ENCODE measurements around the gene DYRK2.
"Not testable (repeated sequence)": the region's sequence is repeated elsewhere in the genome, so short reads cannot be mapped to it uniquely, and the experiment has no call there.

The DYRK2 gene

DNA sequence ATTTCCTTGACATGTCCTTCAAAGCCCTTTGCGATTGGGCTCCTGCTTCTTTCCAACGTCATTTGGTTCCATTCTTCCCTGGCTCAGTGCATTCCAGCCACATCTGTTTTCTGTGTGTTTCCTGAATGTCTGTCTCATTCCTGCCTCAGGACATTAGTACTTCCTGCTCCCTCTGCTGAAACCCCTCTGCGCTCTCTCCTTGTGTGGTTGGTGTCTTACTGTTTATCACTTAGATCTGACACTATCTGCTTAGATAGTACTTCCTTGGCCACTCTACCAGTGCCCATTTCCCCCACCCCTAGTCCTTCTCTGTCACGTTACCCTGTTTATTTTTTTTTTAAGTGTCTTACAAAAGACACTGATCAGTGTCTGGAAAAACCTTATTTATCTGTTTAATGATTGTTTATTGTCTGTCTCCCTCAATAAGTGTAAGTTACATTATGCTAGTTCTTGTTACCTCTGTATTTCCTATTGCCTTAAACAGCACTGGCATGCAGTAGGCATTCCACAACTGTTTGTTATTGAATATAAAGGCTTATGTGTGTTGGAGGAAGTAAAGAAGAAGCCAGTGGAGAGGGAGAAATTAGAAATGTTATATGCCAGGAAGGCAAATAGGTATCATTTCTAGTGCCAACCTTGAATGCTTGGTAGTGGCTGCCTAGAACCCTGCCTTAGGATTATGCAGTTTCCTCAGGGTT is 21.5 kb downstream of the DYRK2 start:
- no peak for DNase-seq (ENCODE audit: low read depth in 1 of 2, low spot score in 1 of 2)

DNA sequence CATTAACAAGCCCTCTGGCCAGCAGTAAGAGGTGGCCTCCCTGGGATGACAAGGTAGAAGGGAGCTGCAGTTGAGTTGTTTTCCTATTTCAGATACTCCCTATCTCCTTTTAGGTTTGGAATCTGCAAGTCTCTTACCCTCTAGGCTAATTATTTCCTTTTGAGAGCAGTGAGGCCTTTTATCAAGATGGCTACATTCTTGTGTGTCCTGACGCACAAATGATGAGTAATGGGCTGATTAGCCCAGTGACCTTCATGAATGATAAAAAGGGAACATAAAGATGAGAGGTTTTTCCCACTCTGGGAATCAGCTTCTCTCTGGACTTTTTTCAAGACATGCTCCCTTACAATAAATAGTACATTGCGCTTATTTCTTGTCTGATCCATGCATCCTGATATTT is 22.9 kb downstream of the DYRK2 start:
- no peak for DNase-seq (ENCODE audit: low read depth in 1 of 2, low spot score in 1 of 2)

DNA sequence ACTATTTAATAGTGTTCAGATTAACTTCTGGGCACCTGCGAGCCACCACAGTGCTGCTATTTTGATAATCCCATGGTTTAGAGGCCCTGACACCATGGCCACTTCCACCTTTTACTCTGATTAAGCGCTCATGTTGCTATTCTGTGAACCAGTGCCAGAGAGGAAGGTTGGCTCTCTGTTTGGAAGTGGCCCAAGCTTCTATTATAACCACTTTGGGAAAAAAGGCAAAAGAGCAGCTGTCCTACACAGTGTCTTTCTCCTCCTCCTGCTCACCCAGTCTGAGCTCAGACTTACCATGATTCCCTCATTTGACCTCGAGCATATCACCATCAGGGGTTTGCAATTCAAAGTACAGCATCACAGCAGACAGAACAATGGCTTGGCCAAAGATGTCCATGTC is 23.3 kb downstream of the DYRK2 start:
- DNase-seq (ENCODE audit: low read depth in 1 of 2, low spot score in 1 of 2): no peak

- DNase-seq (ENCODE audit: low read depth in 1 of 2, low spot score in 1 of 2): not testable (repeated sequence)
These were observed 24.0 kb downstream of the DYRK2 start for GRCh38 chr12:67672507-67672906.

GRCh38 chr12:67673509-67673908 is 25.0 kb downstream of the DYRK2 start:
- not testable (repeated sequence) for DNase-seq (ENCODE audit: low read depth in 1 of 2, low spot score in 1 of 2)

DNA sequence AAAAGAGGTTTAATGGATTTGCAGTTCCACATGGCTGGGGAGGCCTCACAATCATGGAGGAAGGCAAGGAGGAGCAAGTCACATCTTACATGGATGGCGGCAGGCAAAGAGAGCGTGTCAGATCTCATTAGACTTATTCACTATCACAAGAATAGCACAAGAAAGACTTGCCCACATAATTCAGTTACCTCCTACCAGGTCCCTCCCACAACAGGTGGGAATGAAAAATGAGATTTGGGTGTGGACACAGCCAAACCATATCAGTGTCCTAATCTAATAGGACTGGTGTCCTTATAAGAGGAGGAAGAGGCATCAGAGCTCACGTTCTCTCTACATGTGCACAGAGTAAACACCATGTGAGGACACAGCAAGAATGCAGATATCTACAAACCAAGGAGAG is 25.9 kb downstream of the DYRK2 start:
- no peak for DNase-seq (ENCODE audit: low read depth in 1 of 2, low spot score in 1 of 2)

DNA sequence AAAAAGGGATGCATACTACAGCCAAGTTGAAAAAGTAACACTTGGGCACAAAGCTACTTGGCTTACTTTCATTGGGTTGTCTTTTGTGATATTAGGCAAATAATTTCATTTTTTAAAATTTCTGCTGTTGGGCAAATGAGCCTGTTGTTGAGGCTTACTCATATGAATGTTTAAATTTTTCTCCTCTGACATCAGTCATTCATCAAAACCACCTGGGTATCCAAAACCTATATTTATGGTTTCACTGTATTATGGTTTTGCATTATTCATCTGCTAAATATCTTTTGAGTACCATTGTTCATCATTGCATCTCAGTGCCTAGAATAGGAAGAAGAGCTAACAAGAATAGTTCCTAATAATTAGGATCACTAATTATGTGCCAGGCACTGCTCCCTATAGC is 28.1 kb downstream of the DYRK2 start:
- DNase-seq (ENCODE audit: low read depth in 1 of 2, low spot score in 1 of 2): no peak

DNA sequence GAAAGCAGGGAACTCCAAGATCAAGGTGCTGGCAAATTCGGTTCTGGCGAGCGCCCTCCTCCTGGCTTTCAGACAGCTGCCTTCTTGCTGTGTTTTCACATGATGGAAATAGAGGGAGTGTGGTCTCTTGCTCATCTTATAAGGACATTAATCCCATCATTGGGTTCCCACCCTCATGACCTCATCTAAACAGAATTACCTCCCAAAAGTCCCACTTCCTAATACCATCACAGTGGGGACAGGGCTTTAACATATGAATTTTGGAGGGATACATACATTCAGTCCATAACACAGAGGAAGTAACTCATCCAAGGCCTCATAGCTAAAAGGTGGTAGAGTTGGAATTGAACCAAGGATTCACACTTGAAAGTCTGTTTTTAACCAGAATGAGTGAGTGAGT is 28.6 kb downstream of the DYRK2 start:
- no peak for DNase-seq (ENCODE audit: low read depth in 1 of 2, low spot score in 1 of 2)

DNA sequence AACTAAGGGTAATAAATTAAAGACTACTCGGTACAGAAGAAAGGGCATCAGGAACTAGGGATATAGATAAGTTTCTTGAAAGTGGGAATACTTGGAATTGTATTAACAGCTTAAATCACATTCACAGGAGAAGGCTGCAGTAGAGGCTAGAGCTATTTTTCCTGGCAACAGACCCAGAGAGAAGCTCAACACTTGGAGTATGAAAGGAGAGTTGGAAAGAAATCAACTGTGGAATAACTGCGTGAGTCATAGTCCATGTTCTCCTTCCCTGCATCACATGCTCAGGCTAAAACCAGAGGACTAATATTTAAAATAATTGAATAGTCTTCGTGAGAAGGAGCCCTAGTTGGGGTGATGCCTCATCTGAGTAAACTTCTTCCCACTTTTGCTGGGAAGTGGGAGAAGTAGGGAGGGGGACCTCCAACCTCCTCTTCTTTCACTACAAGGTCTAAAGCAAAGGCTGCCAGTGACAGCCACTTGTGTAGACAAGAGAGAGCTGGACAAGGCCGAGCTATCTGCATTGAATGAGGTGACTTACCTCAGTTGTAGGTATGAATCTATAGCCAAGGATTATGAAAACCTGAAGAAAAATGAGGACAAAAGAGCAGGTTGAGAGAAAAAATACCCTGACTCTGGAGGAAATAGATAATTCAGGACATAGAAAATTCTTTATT is 32.7 kb downstream of the DYRK2 start:
- no peak for DNase-seq (ENCODE audit: low read depth in 1 of 2, low spot score in 1 of 2)

DNA sequence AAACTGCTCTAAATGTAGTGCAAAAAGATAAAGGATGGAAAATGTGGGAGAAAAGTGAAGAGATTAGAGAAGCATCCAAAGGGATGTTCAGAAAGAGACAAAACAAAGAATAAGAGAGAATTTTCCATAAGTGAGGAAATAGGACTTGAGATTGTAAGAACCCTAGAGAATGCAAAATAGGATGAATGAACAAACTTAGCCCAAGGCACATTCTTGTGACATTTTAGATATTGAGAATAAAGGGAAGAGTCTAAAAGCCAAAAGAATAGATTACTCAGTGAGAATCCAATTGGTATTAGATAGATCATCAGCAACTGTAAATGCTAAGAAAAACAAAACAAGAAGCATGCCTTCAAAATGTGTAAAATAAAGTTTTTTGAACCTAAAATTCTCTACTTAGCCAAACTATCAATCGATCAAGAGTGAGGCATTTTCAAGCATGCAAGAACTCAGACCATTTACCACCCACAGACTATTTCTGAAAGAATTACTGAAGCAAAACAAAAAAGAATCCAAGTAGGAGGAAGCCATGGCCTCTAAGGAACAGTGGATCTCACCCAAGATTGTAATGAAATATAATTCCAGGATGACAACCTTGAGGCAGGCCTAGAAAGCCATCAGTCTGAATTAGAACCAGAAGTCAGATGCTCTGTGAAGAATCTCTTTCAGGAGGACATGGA is 33.5 kb downstream of the DYRK2 start:
- DNase-seq (ENCODE audit: low read depth in 1 of 2, low spot score in 1 of 2): no peak

- no peak for DNase-seq (ENCODE audit: low read depth in 1 of 2, low spot score in 1 of 2)
These were observed 40.8 kb downstream of the DYRK2 start for GRCh38 chr12:67689385-67689784.

- no peak for DNase-seq (ENCODE audit: low read depth in 1 of 2, low spot score in 1 of 2)
These were observed 42.1 kb downstream of the DYRK2 start for GRCh38 chr12:67690656-67691055.

DNA sequence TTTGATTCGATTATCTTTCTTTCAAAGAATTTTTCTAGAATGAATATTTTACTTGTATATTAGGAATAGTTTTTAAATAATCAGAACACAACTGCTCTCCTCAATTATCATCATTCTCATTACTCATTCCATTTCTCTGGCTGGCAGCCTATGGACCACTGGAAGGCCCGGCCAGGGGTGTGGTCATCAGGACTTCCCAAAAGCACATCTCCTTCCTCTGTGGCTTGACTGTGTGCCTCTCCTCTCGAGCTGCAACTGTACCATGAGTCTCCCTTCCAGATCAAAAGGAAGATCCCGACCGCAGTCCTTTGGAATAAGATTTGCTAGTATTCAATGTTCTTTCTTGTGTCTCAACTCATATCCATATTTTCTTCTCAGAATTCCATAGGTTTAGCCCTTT is 42.7 kb downstream of the DYRK2 start:
- DNase-seq (ENCODE audit: low read depth in 1 of 2, low spot score in 1 of 2): no peak

GRCh38 chr12:67692135-67692534 is 43.6 kb downstream of the DYRK2 start:
- no peak for DNase-seq (ENCODE audit: low read depth in 1 of 2, low spot score in 1 of 2)

- DNase-seq (ENCODE audit: low read depth in 1 of 2, low spot score in 1 of 2): no peak
These were observed 44.4 kb downstream of the DYRK2 start for GRCh38 chr12:67692966-67693365.

DNA sequence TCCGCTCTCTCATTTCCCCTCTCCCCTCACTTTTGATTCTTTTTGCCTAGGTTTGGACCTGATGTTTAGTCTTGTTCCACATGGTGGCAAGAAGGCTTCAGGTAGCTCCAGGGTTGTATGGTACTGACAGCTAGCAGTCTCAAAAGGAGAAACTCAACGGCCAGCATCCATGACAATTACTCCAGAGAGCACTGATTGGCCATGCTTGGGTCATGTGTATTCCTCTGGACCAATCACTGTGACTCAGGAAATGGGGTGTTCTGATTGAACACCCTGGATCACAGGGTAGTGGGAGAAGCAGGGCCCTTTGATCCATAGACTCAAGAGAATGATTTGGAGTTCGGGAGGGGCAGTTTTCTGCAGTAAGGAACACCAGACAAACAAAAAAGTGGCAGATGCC is 45.3 kb downstream of the DYRK2 start:
- DNase-seq (ENCODE audit: low read depth in 1 of 2, low spot score in 1 of 2): no peak

DNA sequence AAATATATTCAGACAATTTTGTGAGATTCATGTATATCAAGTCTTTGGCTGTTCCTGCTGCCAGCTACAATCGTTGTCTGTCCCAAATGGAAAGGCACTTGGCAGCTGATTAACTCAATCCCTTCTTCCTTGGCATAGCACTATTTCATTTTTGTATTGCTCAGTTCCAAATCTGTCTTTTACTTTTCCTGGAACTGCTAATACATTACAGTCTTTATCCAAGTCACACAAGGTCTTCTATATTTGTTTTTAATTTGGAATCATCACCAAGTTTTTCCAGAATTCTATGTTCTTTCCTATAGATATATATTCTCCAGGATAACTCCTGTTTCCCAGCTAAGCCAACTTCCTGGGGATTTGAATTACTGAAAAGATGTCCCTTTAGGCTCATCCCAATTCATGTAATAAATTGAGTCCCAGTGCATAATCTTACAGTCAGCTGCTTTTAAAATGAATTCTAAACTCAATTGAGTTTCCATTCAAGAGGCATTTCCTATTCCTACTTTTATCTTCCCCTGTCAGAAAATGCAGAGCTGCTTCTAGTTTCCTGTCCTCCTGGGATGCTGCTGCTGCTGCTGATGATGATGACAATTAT is 45.9 kb downstream of the DYRK2 start:
- DNase-seq (ENCODE audit: low read depth in 1 of 2, low spot score in 1 of 2): no peak

DNA sequence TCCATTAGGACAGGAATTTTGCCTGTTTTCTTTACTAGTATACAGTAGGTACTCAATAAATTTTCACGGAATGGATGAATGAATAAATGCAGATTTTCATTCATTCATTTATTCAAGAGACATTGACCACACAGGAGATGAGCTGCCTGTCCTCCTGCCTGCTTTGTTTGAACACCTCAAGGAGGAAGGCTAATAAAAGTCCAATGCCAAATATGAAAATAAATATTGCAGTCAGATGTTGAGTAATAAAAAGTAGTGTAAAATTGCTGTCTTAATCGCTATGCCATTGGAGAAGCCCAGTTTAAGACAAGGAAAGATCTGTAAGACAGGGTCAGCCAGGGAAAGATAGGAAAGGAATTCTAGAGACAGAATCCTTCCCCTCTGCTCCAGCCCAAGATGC is 47.4 kb downstream of the DYRK2 start:
- DNase-seq (ENCODE audit: low read depth in 1 of 2, low spot score in 1 of 2): no peak

DNA sequence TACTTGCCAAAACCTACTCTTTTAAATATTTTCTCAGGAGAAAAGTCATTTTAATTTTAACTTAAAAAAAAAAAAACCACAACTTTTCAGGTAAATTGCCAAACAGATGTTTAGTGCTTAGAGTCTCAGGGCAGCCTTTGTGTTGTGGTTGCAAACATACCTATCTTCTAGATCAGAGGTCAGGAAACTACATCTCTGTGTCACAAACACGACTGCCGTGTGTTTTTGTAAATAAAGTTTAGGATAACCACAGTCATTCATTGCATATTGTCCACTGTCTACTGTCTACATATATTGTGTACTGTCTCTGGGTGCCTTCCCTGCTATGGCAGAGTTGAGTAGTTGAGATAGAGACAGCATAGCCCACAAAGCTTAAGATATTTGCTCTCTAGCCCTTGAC is 48.9 kb downstream of the DYRK2 start:
- no peak for DNase-seq (ENCODE audit: low read depth in 1 of 2, low spot score in 1 of 2)

- no peak for DNase-seq (ENCODE audit: low read depth in 1 of 2, low spot score in 1 of 2)
These were observed 49.4 kb downstream of the DYRK2 start for GRCh38 chr12:67697967-67698366.

DNA sequence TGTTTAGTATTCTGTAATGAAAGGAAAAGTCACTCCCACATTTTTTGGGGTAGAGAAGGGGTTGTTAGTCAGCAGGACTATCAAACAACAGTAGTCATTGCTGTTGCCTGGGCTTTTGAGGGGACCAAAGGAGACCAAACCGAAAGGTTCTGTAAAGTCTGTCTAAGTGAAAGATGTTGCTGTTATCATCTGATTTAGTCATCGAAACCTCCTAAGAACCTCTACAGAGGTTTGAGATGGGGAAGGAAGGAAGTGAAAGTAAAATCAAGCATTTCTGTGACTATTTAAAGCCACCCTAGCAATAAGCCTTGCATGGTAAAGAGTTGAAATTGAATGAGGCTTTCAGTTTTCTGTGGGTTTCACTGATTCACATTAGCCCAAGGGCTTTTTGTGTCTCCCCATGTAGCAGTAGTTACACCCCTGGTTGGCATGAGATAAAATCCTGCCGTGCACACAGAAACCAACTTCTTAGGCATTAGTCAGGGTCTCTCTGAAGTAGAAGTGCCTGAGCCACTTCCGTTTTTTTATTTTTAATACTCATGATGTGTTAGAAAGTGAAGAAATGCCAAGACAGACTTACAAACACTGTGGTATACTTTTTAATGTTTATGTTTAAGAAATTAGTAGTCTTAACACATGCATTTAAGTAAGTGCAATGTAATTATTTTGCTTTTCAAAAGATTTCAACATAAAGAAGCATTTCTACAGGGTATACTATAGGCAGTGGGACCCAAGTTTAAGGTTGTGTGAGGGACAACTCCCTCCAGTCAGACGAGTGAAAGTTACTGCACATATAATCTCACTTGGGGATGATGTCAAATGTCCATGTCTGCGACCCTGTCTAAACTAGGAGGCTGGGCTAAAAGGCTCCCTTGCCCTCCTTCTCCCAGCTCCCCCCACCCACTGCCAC is 50.4 kb downstream of the DYRK2 start:
- peak; percentile 6 to 61 for DNase-seq (ENCODE audit: low read depth in 1 of 2, low spot score in 1 of 2)
